ENCODE results near the gene FCRL6.

DNA sequence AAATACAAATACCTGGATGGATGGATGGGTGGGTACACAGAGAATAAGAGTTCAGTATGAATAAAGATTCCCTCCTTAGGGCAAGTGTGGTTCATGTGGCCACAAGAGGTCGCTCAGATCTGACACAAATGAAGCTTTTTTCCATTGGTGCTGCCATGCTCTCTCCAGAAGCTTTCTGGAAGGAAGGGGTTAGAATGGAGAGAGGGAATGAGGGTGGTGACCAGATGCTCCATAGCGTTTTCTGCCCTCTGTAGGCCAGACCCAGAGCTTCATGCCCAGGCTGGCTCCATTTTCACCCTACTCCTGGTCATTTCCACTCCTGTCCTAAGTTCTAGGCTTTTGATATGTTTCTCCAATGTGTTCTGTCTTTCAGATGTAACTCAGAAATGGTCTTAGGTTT is 3.3 kb upstream of the FCRL6 start:
- TF ChIP-seq REXO4 (CRISPR knock-in tag; IDR thresholded peaks at IDR 0.05; ENCODE audit: borderline replicate concordance) (no peak), EP300 (IDR thresholded peaks at IDR 0.05; ENCODE audit: low read depth in 2 of 2, low read length in 2 of 2) (no peak), EP300 (CRISPR knock-in tag; IDR thresholded peaks at IDR 0.05; ENCODE audit: borderline replicate concordance) (no peak), ZNF547 (CRISPR knock-in tag; IDR thresholded peaks at IDR 0.05) (no peak), MEIS1 (CRISPR knock-in tag; IDR thresholded peaks at IDR 0.05; ENCODE audit: borderline replicate concordance) (no peak), ATF1 (CRISPR knock-in tag; IDR thresholded peaks at IDR 0.05) (no peak), ZNF510 (CRISPR knock-in tag; IDR thresholded peaks at IDR 0.05; ENCODE audit: low read depth) (no peak)
- TF ChIP-seq, protein P1, sequence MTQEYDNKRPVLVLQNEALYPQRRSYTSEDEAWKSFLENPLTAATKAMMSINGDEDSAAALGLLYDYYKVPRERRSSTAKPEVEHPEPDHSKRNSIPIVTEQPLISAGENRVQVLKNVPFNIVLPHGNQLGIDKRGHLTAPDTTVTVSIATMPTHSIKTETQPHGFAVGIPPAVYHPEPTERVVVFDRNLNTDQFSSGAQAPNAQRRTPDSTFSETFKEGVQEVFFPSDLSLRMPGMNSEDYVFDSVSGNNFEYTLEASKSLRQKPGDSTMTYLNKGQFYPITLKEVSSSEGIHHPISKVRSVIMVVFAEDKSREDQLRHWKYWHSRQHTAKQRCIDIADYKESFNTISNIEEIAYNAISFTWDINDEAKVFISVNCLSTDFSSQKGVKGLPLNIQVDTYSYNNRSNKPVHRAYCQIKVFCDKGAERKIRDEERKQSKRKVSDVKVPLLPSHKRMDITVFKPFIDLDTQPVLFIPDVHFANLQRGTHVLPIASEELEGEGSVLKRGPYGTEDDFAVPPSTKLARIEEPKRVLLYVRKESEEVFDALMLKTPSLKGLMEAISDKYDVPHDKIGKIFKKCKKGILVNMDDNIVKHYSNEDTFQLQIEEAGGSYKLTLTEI (CRISPR knock-in tag; conservative IDR thresholded peaks at IDR 0.05), result no peak

Measured in HepG2 (cell line).